Stimulated activated naive CD4-positive, alpha-beta T cell treated with Interleukin-2 at 50 U/mL for 16 hours (primary cell): ENCODE results near the gene BIRC3.

ENCODE experiments used
- DNase-seq: peaks from one replicate; lab custom pipeline; 2025; lab: John Stamatoyannopoulos, UW

Gene BIRC3

GRCh38 chr11:102375720-102376399 lies 58.6 kb downstream of the BIRC3 start:
- no peak for DNase-seq

GRCh38 chr11:102377891-102378290 lies 60.6 kb downstream of the BIRC3 start:
- DNase-seq, result no peak

- no peak for DNase-seq
Measured at GRCh38 chr11:102378818-102379217, 61.5 kb downstream of the BIRC3 start.

GRCh38 chr11:102382384-102382783 lies 65.1 kb downstream of the BIRC3 start:
- DNase-seq, result no peak

GRCh38 chr11:102383839-102384238 lies 66.6 kb downstream of the BIRC3 start:
- DNase-seq, result no peak

GRCh38 chr11:102384419-102385079 lies 67.3 kb downstream of the BIRC3 start:
- DNase-seq, result no peak

- DNase-seq, result no peak
Measured at GRCh38 chr11:102385085-102386007, 68.1 kb downstream of the BIRC3 start.

GRCh38 chr11:102386136-102386734 lies 69.0 kb downstream of the BIRC3 start:
- DNase-seq, result no peak

GRCh38 chr11:102387043-102387781 lies 69.9 kb downstream of the BIRC3 start:
- DNase-seq, result no peak
